PC-9 (cell line): ENCODE measurements around the gene CCDC71L. TPM values are rescaled to one million over a fixed set of nuclear protein-coding genes. Genes with fewer than 3 reads are reported as not detected.
A peak's percentile ranks its signal among the peaks of the same experiment; 100 is the strongest.

ENCODE experiments used
- BruUV-seq: library from RNA; stranded (reverse); fragments of 400-500 nt; replicated peaks from 2 replicates; lab custom pipeline; 2021; lab: Mats Ljungman, UMichigan
- CTCF ChIA-PET: fragments of 300-600 bp; sonication (Branson Sonifier 250); formaldehyde crosslinking; loops from one replicate; lab custom pipeline; 2022; ENCODE audit warnings: antibody characterized with exemption; lab: Charles Lee
- POLR2A ChIA-PET: fragments of 300-600 bp; sonication (Branson Sonifier 250); formaldehyde crosslinking; loops from one replicate; lab custom pipeline; 2022; ENCODE audit warnings: antibody characterized with exemption; ENCODE audit not compliant: unreplicated experiment; lab: Charles Lee
- DNase-seq, 2 experiments: peaks; one replicate each; pipeline versions ENCODE4 v3.0.0 to v3.0.0-alpha.2; 2015 to 2022; ENCODE audit warnings: mixed read lengths in 1 of 2
- H2AFZ ChIP-seq: fragments of 200-600 bp; sonication (generic); 2 replicates; pipeline ENCODE4 v1.8.1; 2017; ENCODE audit warnings: antibody characterized with exemption
- H3F3A ChIP-seq: fragments of 200-600 bp; sonication (generic); 2 replicates; pipeline ENCODE4 v1.8.1; 2017; ENCODE audit warnings: antibody characterized with exemption, mild to moderate bottlenecking, low read depth; ENCODE audit not compliant: insufficient read depth
- H3K27ac ChIP-seq: fragments of 200-600 bp; sonication (generic); 2 replicates; pipeline ENCODE4 v1.6.1; 2016; ENCODE audit warnings: mixed run types
- H3K27me3 ChIP-seq: fragments of 200-600 bp; sonication (generic); 2 replicates; pipeline ENCODE4 v1.6.1; 2016; ENCODE audit warnings: low read depth, mixed run types; ENCODE audit not compliant: insufficient read depth
- H3K36me3 ChIP-seq: fragments of 200-600 bp; sonication (generic); 2 replicates; pipeline ENCODE4 v1.6.1; 2016; ENCODE audit warnings: low read depth, mixed run types
- H3K4me1 ChIP-seq: fragments of 200-600 bp; sonication (generic); replicated peaks from 2 replicates; pipeline ENCODE4 v1.6.1; 2016; ENCODE audit warnings: mixed run types; ENCODE audit not compliant: insufficient read depth
- H3K4me2 ChIP-seq: fragments of 200-600 bp; sonication (generic); 2 replicates; pipeline ENCODE4 v1.6.1; 2017; ENCODE audit warnings: mixed run types
- H3K4me3 ChIP-seq: fragments of 200-600 bp; sonication (generic); 2 replicates; pipeline ENCODE4 v1.6.1; 2016; ENCODE audit warnings: mixed run types
- H3K79me2 ChIP-seq: fragments of 200-600 bp; sonication (generic); 2 replicates; pipeline ENCODE4 v1.6.1; 2017; ENCODE audit warnings: low read depth, mixed run types
- H3K9me2 ChIP-seq: fragments of 200-600 bp; sonication (generic); 2 replicates; pipeline ENCODE4 v1.8.1; 2017; ENCODE audit warnings: mild to moderate bottlenecking; ENCODE audit not compliant: insufficient read depth
- H3K9me3 ChIP-seq: fragments of 200-600 bp; sonication (generic); 2 replicates; pipeline ENCODE4 v1.8.1; 2016; ENCODE audit warnings: low read depth; ENCODE audit not compliant: insufficient read depth
- H4K20me1 ChIP-seq: fragments of 200-600 bp; sonication (generic); 2 replicates; pipeline ENCODE4 v1.8.1; 2017; ENCODE audit not compliant: insufficient read depth
- EZH2 ChIP-seq: fragments of 200-600 bp; sonication (generic); IDR thresholded peaks from 2 replicates; pipeline ENCODE4 v1.8.0; 2017; ENCODE audit warnings: antibody characterized with exemption, low read depth
- intact Hi-C: fragments of 100-400 bp; cut with micrococcal nuclease; formaldehyde crosslinking; loops from one replicate; pipeline ENCODE4 v1.10.0; 2022; ENCODE audit not compliant: unreplicated experiment
- total RNA-seq: library from RNA; stranded (reverse); gene quantifications from 2 replicates; pipeline ENCODE4 v1.2.3, GENCODE V29; 2021
- TF ChIP-seq, protein P1 (sequence below): fragments of 200-600 bp; sonication (generic); conservative IDR thresholded peaks from 2 replicates; pipeline ENCODE4 v1.6.1; 2017; ENCODE audit warnings: mixed run types, antibody characterized with exemption, mild to moderate bottlenecking, moderate library complexity

Gene CCDC71L
- total RNA-seq, 1 experiment from 2014 or later = 18.4 TPM

- Histone ChIP-seq H3F3A (peaks cover 7% of the 10 kb centered on the region), H3K4me3 (no peak overlapping the region), H3K79me2 (no peaks in the 10 kb centered on the region), H4K20me1 (no peaks in the 10 kb centered on the region), H3K4me1 (peaks cover 30% of the 10 kb centered on the region), H2AFZ (no peak overlapping the region), H3K4me2 (peak overlapping the region; percentile 52; the same call in 1 of the 2 replicates), H3K27ac (peak overlapping the region; percentile 21; the same call in 1 of the 2 replicates), H3K9me3 (peaks cover 18% of the 10 kb centered on the region), H3K36me3 (no peaks in the 10 kb centered on the region), H3K9me2 (no peaks in the 10 kb centered on the region), H3K27me3 (peaks cover 13% of the 10 kb centered on the region)
- TF ChIP-seq EZH2 = no peak
- TF ChIP-seq, protein P1, sequence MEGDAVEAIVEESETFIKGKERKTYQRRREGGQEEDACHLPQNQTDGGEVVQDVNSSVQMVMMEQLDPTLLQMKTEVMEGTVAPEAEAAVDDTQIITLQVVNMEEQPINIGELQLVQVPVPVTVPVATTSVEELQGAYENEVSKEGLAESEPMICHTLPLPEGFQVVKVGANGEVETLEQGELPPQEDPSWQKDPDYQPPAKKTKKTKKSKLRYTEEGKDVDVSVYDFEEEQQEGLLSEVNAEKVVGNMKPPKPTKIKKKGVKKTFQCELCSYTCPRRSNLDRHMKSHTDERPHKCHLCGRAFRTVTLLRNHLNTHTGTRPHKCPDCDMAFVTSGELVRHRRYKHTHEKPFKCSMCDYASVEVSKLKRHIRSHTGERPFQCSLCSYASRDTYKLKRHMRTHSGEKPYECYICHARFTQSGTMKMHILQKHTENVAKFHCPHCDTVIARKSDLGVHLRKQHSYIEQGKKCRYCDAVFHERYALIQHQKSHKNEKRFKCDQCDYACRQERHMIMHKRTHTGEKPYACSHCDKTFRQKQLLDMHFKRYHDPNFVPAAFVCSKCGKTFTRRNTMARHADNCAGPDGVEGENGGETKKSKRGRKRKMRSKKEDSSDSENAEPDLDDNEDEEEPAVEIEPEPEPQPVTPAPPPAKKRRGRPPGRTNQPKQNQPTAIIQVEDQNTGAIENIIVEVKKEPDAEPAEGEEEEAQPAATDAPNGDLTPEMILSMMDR = no peak
- POLR2A ChIA-PET = no interaction called here
- CTCF ChIA-PET = no interaction called here
- no TSS peak for BruUV-seq
- no peak for DNase-seq
- intact Hi-C loops = no loop called here
These were observed 35.2 kb downstream of the CCDC71L start for GRCh38 chr7:106625678-106626301.

DNA sequence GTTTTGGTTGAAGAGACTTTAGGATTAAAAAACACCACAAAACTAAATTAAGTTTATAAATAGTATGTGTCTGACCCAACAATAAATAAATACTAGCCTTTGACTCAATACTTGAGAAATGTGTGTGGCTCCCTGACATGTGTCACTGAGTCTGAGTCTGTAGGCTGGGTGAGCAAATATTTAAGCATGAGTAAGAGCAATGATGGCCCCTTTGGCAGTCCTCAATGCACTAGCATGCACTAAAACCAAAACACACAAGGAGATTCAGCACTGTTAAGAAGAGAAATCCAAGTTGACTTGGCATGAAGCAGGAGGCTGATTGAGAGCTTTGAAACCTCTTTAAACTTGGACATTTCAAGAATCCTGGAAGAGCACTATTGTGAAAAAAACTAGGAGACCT lies 37.1 kb downstream of the CCDC71L start:
- Histone ChIP-seq H3K36me3 (no peaks in the 10 kb centered on the region), H3K4me3 (no peak overlapping the region), H3K4me1 (peaks cover 30% of the 10 kb centered on the region), H3F3A (peaks cover 7% of the 10 kb centered on the region), H2AFZ (no peak overlapping the region), H3K4me2 (no peak overlapping the region), H3K9me2 (no peaks in the 10 kb centered on the region), H3K27ac (no peak overlapping the region), H4K20me1 (no peaks in the 10 kb centered on the region), H3K27me3 (no peaks in the 10 kb centered on the region), H3K79me2 (no peaks in the 10 kb centered on the region), H3K9me3 (peaks cover 18% of the 10 kb centered on the region)
- POLR2A ChIA-PET = no interaction called here
- DNase-seq = no peak
- CTCF ChIA-PET = no interaction called here
- BruUV-seq = no TSS peak
- TF ChIP-seq EZH2 = no peak
- TF ChIP-seq, protein P1 = no peak
- intact Hi-C loops = no loop called here

DNA sequence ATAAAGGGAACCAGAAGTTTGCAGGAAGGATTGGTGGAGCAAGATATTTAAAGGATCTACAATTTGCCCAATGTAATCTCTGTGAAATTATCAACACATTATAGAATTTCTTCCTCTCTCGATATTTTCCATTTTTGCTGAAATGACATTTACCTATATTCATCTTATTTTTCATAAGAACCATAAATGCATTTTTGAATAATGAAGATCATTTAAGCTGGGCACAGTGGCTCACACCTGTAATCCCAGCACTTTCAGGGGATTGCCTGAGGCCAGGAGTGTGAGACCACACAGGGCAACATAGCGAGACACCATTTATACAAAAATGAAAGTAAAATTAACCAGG lies 37.7 kb downstream of the CCDC71L start:
- ChIA-PET POLR2A (no interaction called here), CTCF (no interaction called here)
- H3K36me3 ChIP-seq = no peaks in the 10 kb centered on the region
- H3K27ac ChIP-seq = no peak overlapping the region
- peaks cover 30% of the 10 kb centered on the region for H3K4me1 ChIP-seq
- BruUV-seq = no TSS peak
- no peaks in the 10 kb centered on the region for H4K20me1 ChIP-seq
- no peaks in the 10 kb centered on the region for H3K9me2 ChIP-seq
- H3K4me2 ChIP-seq = no peak overlapping the region
- no peaks in the 10 kb centered on the region for H3K27me3 ChIP-seq
- no peak for DNase-seq
- no peak overlapping the region for H2AFZ ChIP-seq
- TF ChIP-seq EZH2 = no peak
- TF ChIP-seq, protein P1 = no peak
- intact Hi-C loops = no loop called here
- H3K4me3 ChIP-seq = no peak overlapping the region
- H3K79me2 ChIP-seq = no peaks in the 10 kb centered on the region
- peaks cover 18% of the 10 kb centered on the region for H3K9me3 ChIP-seq
- peaks cover 7% of the 10 kb centered on the region for H3F3A ChIP-seq
